Bronchial epithelial cell (primary cell): ENCODE measurements around the gene MTNR1A. TPM values are rescaled to one million over a fixed set of nuclear protein-coding genes. Genes with fewer than 3 reads are reported as not detected.

ENCODE experiments used
- DNase-seq: peaks from one replicate; pipeline ENCODE4 v3.0.0-alpha.2; 2010; ENCODE audit warnings: low read depth
- FAIRE-seq: peaks from 2 replicates; lab custom pipeline; 2011; peaks lifted over from hg19 to GRCh38; lab: Jason Lieb, UNC
- H3K27me3 ChIP-seq: 2 replicates; pipeline ENCODE4 v1.5.1; 2011; ENCODE audit warnings: low read length; ENCODE audit not compliant: control insufficient read depth, insufficient read depth
- H3K36me3 ChIP-seq: 2 replicates; pipeline ENCODE4 v1.5.1; 2011; ENCODE audit warnings: low read length; ENCODE audit not compliant: control insufficient read depth, insufficient read depth
- H3K4me3 ChIP-seq: 2 replicates; pipeline ENCODE4 v1.5.1; 2011; ENCODE audit warnings: mild to moderate bottlenecking, low read depth, low read length, control low read depth
- CTCF ChIP-seq: IDR thresholded peaks from 2 replicates; pipeline ENCODE4 v1.5.1; 2011; ENCODE audit warnings: mild to moderate bottlenecking, moderate library complexity, low read length, control low read depth, inconsistent platforms; ENCODE audit not compliant: insufficient read depth, severe bottlenecking
- total RNA-seq: library from RNA; depleted of rRNA; stranded (reverse); fragments of >200 nt; gene quantifications from 2 replicates; pipeline ENCODE4 v1.2.1, GENCODE V29; 2014

Gene MTNR1A
- total RNA-seq, 1 donor from 2014 or later: 0.26 TPM

GRCh38 chr4:186500721-186501304, 54.6 kb downstream of the MTNR1A start:
- H3K27me3 ChIP-seq: no peaks in the 10 kb centered on the region
- H3K4me3 ChIP-seq: no peak overlapping the region
- FAIRE-seq (no peak), DNase-seq (no peak)
- no peak for TF ChIP-seq CTCF
- no peaks in the 10 kb centered on the region for H3K36me3 ChIP-seq

GRCh38 chr4:186499467-186499866, 55.9 kb downstream of the MTNR1A start:
- FAIRE-seq (no peak), DNase-seq (no peak)
- no peaks in the 10 kb centered on the region for H3K27me3 ChIP-seq

GRCh38 chr4:186497043-186497442, 58.3 kb downstream of the MTNR1A start:
- Histone ChIP-seq H3K4me3 (no peak overlapping the region), H3K27me3 (no peaks in the 10 kb centered on the region), H3K36me3 (no peaks in the 10 kb centered on the region)
- FAIRE-seq: no peak
- DNase-seq: no peak
- TF ChIP-seq CTCF: no peak

More at GRCh38 chr4:186499467-186499866, 55.9 kb downstream of the MTNR1A start:
- no peak for TF ChIP-seq CTCF
- Histone ChIP-seq H3K36me3 (no peaks in the 10 kb centered on the region), H3K4me3 (no peak overlapping the region)

DNA sequence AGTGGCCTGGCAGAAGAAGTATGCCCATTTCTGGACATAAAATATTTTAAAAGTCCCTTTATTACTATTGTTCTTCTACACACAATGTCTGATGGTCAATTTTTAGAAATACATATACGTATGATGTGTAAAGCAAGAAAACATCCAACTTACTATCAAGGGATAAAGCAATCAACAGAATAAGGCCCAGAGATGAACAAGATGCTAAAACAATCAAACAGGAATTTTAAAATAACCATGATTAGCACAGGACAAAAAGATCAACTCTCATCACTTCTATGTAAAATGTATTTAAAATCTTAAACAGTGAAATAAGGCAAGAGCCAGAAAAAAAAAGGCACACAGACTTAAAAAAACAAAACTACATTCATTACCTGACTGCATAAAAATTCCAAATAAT, 60.9 kb downstream of the MTNR1A start:
- TF ChIP-seq CTCF: no peak
- FAIRE-seq (no peak), DNase-seq (no peak)
- H3K4me3 ChIP-seq: no peak overlapping the region
- no peaks in the 10 kb centered on the region for H3K36me3 ChIP-seq
- no peaks in the 10 kb centered on the region for H3K27me3 ChIP-seq

DNA sequence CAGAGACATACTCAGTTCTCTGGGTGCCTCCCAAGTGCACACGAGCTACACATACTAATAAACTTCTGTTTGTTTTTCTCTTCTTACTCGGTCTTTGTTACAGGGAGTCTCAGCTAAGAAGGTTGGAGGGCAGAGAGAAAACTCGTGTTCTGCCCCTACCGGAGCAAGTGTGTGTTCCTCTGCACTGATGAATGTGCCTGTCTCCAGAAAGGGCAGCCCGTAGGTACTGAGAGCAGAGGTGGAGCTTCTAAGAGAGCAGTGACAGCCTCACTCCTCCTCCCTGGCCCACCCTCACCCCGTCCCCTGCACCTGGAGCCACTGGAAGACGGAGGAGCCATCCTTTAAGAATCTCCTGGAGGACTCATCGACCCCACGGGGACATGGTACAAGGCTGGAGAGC, 67.6 kb downstream of the MTNR1A start:
- FAIRE-seq: no peak
- Histone ChIP-seq H3K4me3 (no peak overlapping the region), H3K27me3 (no peaks in the 10 kb centered on the region), H3K36me3 (no peaks in the 10 kb centered on the region)
- TF ChIP-seq CTCF: no peak
- DNase-seq: no peak

DNA sequence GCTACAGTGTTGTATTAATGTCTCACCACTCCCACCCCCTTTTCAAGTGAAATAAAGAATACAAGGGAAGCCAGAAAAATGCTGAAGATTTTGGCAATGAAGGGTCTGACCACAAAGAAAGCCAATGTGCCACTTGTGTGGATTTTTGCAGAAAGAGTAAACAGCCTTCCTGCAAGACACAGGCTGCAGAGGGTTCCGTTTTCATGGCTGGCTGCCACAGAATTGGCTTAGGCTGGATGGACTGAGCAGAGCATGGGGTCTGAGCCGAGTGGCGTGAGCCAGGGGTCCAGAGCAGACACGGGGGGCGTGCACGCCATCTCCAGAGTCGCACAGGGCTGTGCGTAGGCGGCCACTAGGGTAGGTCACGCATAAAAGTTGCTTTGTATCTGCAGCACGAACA, 69.2 kb downstream of the MTNR1A start:
- FAIRE-seq (no peak), DNase-seq (no peak)
- Histone ChIP-seq H3K27me3 (no peaks in the 10 kb centered on the region), H3K36me3 (no peaks in the 10 kb centered on the region), H3K4me3 (no peak overlapping the region)
- no peak for TF ChIP-seq CTCF
